ENCODE results near the gene MCAT. TPM values are rescaled to one million over a fixed set of nuclear protein-coding genes. Genes with fewer than 3 reads are reported as not detected.

Gene MCAT
- total RNA-seq, 1 donor from 2014 or later: 10.5 TPM

- H3K27me3 Mint-ChIP-seq (ENCODE audit: insufficient read depth, low read depth): peaks cover 31% of the 10 kb centered on the region
- H3K36me3 Mint-ChIP-seq: peaks cover 2% of the 10 kb centered on the region
- no peak overlapping the region for H3K27ac Mint-ChIP-seq
Measured at GRCh38 chr22:43114958-43115357, 28.2 kb downstream of the MCAT start.

GRCh38 chr22:43113526-43114251 lies 29.5 kb downstream of the MCAT start:
- Histone ChIP-seq H3K27me3 (peaks cover 73% of the 10 kb centered on the region), H3K36me3 (no peaks in the 10 kb centered on the region), H2AFZ (replicated peaks) (no peak overlapping the region), H3K27ac (no peak overlapping the region), H3K4me3 (no peak overlapping the region), H3K4me2 (no peak overlapping the region), H4K20me1 (ENCODE audit: low read depth) (peaks cover 22% of the 10 kb centered on the region), H3K79me2 (ENCODE audit: low read depth) (no peaks in the 10 kb centered on the region), H3K9me3 (ENCODE audit: low read depth) (no peaks in the 10 kb centered on the region), H3K9ac (no peak overlapping the region), H3K4me1 (peaks cover 23% of the 10 kb centered on the region), H3F3A (ENCODE audit: low read depth) (peaks cover 34% of the 10 kb centered on the region)
- DNase-seq (ENCODE audit: low spot score): no peak
- Mint-ChIP-seq H3K27ac (no peak overlapping the region), H3K4me1 (peaks cover 23% of the 10 kb centered on the region), H3K9me3 (no peaks in the 10 kb centered on the region), H3K27me3 (ENCODE audit: insufficient read depth, low read depth) (peaks cover 40% of the 10 kb centered on the region), H3K36me3 (peaks cover 2% of the 10 kb centered on the region), H3K4me3 (peak overlapping the region; percentile 58)
- TF ChIP-seq EZH2phosphoT487 (IDR thresholded peaks at IDR 0.05) (no peak), EZH2 (IDR thresholded peaks at IDR 0.05) (no peak), CTCF (IDR thresholded peaks at IDR 0.05) (no peak)

More at GRCh38 chr22:43114958-43115357, 28.2 kb downstream of the MCAT start:
- Histone ChIP-seq H3K27me3 (peaks cover 60% of the 10 kb centered on the region), H4K20me1 (ENCODE audit: low read depth) (peaks cover 14% of the 10 kb centered on the region), H3K4me3 (no peak overlapping the region), H3K79me2 (ENCODE audit: low read depth) (no peaks in the 10 kb centered on the region), H3F3A (ENCODE audit: low read depth) (peaks cover 23% of the 10 kb centered on the region), H2AFZ (replicated peaks) (no peak overlapping the region), H3K9ac (no peak overlapping the region), H3K36me3 (no peaks in the 10 kb centered on the region), H3K4me2 (no peak overlapping the region), H3K27ac (no peak overlapping the region), H3K9me3 (ENCODE audit: low read depth) (no peaks in the 10 kb centered on the region), H3K4me1 (peaks cover 18% of the 10 kb centered on the region)
- Mint-ChIP-seq H3K4me3 (no peak overlapping the region), H3K9me3 (no peaks in the 10 kb centered on the region), H3K4me1 (peaks cover 28% of the 10 kb centered on the region)
- DNase-seq (ENCODE audit: low spot score): no peak
- TF ChIP-seq CTCF (IDR thresholded peaks at IDR 0.05) (no peak), EZH2phosphoT487 (IDR thresholded peaks at IDR 0.05) (no peak), EZH2 (IDR thresholded peaks at IDR 0.05) (no peak)

GRCh38 chr22:43110927-43111623 lies 32.1 kb downstream of the MCAT start:
- H3K36me3 Mint-ChIP-seq: no peaks in the 10 kb centered on the region
- TF ChIP-seq EZH2 (IDR thresholded peaks at IDR 0.05) (peak; percentile 84), CTCF (IDR thresholded peaks at IDR 0.05) (no peak)
- H3K36me3 ChIP-seq: no peaks in the 10 kb centered on the region
- no peaks in the 10 kb centered on the region for H3K9me3 Mint-ChIP-seq
- no peak overlapping the region for H3K9ac ChIP-seq
- peak overlapping the region; percentile 76 for H2AFZ ChIP-seq (replicated peaks)
- H3K4me3 ChIP-seq: peak overlapping the region; percentile 57
- H3K79me2 ChIP-seq (ENCODE audit: low read depth): no peaks in the 10 kb centered on the region
- no peak overlapping the region for H3K27ac Mint-ChIP-seq
- DNase-seq (ENCODE audit: low spot score): peak; percentile 58
- peaks cover 22% of the 10 kb centered on the region for H4K20me1 ChIP-seq (ENCODE audit: low read depth)
- H3K4me1 Mint-ChIP-seq: peaks cover 19% of the 10 kb centered on the region
- peaks cover 47% of the 10 kb centered on the region for H3K27me3 Mint-ChIP-seq (ENCODE audit: insufficient read depth, low read depth)
- peaks cover 16% of the 10 kb centered on the region for H3K4me1 ChIP-seq
- H3K27me3 ChIP-seq: peaks cover 79% of the 10 kb centered on the region
- H3K4me3 Mint-ChIP-seq: peak overlapping the region; percentile 82
- no peak overlapping the region for H3K27ac ChIP-seq
- H3K9me3 ChIP-seq (ENCODE audit: low read depth): no peaks in the 10 kb centered on the region
- peaks cover 36% of the 10 kb centered on the region for H3F3A ChIP-seq (ENCODE audit: low read depth)
- H3K4me2 ChIP-seq: peak overlapping the region; percentile 91
